Ectodermal cell (in vitro differentiated cells): ENCODE data around the gene MRPS35.

ENCODE experiments used
- H3K27ac ChIP-seq: 2 replicates; pipeline ENCODE4 v1.7.0; 2013; ENCODE audit warnings: mild to moderate bottlenecking, low read depth, low read length; ENCODE audit not compliant: insufficient read depth, poor library complexity, severe bottlenecking
- H3K27me3 ChIP-seq: 2 replicates; pipeline ENCODE4 v1.7.0; 2013; ENCODE audit warnings: mild to moderate bottlenecking, low read length; ENCODE audit not compliant: insufficient read depth, control insufficient read depth, poor library complexity, severe bottlenecking
- H3K36me3 ChIP-seq: one replicate; pipeline ENCODE4 v1.7.0; 2013; ENCODE audit warnings: low read length; ENCODE audit not compliant: control insufficient read depth, insufficient read depth
- H3K4me1 ChIP-seq: one replicate; pipeline ENCODE4 v1.7.0; 2013; ENCODE audit warnings: low read length; ENCODE audit not compliant: control insufficient read depth, insufficient read depth
- H3K4me3 ChIP-seq: 2 replicates; pipeline ENCODE4 v1.7.0; 2013; ENCODE audit warnings: low read depth, low read length, control low read depth; ENCODE audit not compliant: insufficient read depth
- H3K9me3 ChIP-seq: 2 replicates; pipeline ENCODE4 v1.7.0; 2013; ENCODE audit warnings: mild to moderate bottlenecking, low read length, moderate library complexity; ENCODE audit not compliant: control insufficient read depth
- WGBS, 2 experiments: methylation state at CpG; one replicate each; pipeline ENCODE4 v1.1.7; 2013; ENCODE audit warnings: missing lambda C conversion rate in 2 of 2; 5-methylcytosine and 5-hydroxymethylcytosine counted together

Gene MRPS35

DNA sequence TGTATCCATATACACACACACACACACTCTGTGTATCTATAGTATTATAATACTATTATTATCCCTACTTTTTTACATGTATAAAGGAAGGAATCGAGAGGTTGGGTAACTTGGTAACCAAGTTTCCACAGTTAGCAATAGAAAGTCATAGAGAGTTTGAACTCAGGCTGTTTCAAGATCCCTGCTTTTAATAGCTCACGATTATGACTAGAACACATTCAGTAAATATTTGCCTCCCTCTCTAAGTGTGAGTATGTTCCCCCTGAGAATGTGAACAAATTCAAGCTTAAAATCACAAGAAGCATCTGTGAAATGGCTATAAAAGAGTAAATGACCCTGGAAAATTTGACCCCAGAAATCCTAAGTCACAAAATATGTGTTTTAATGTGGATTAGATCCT, 25.4 kb upstream of the MRPS35 start:
- WGBS, 2 experiments: 98 to 100% methylated on average over 2 of the region's 2 CpGs
- H3K4me1 ChIP-seq: no peaks in the 10 kb centered on the region
- no peak overlapping the region for H3K4me3 ChIP-seq
- no peaks in the 10 kb centered on the region for H3K27me3 ChIP-seq
- no peak overlapping the region for H3K27ac ChIP-seq
- no peaks in the 10 kb centered on the region for H3K9me3 ChIP-seq
- peaks cover 3% of the 10 kb centered on the region for H3K36me3 ChIP-seq

DNA sequence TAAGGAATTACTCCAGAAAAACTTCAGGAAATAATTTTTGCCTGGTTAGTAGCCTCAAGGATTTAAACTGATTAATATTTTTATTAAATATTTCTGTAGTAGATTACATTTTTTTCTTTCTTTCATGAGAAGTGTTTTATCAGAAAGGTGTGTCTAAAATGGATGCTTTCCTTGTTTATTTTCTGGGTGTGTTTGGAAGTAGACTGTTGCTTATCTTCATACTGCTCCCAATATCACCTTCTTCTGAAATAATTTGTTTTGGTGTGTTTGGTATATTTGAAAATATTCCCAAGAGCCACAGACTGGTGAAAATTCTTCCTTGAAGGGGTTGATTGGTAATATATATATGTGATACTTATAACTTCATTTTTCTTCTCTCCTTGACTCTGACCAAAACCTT, 24.5 kb upstream of the MRPS35 start:
- Histone ChIP-seq H3K4me3 (no peak overlapping the region), H3K36me3 (peaks cover 3% of the 10 kb centered on the region), H3K27ac (no peak overlapping the region), H3K27me3 (no peaks in the 10 kb centered on the region), H3K4me1 (no peaks in the 10 kb centered on the region), H3K9me3 (no peaks in the 10 kb centered on the region)

DNA sequence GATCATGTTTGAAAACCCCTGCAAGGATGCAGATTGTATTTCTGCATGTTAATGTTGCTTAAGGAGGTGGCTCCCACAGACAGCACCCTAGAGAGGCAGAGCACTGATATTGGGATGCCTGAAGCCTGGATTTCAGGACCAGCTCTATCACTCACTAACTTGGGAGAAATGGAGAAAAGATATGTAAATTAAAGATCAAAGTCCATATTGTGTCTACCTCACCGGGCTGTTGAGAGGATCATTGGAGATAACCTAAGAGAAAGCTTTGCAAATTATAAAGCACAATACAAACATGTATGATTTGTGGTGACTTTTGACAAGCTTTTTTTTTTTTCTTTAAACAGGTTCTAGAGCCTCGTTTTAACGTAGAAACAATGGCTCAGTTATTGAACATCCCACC, 22.0 kb upstream of the MRPS35 start:
- 94 to 100% methylated on average over 2 to 3 of the region's 3 CpGs for WGBS, 2 experiments
- peaks cover 13% of the 10 kb centered on the region for H3K36me3 ChIP-seq
- H3K9me3 ChIP-seq: no peaks in the 10 kb centered on the region
- no peaks in the 10 kb centered on the region for H3K27me3 ChIP-seq
- no peak overlapping the region for H3K27ac ChIP-seq
- no peak overlapping the region for H3K4me3 ChIP-seq
- H3K4me1 ChIP-seq: no peaks in the 10 kb centered on the region

DNA sequence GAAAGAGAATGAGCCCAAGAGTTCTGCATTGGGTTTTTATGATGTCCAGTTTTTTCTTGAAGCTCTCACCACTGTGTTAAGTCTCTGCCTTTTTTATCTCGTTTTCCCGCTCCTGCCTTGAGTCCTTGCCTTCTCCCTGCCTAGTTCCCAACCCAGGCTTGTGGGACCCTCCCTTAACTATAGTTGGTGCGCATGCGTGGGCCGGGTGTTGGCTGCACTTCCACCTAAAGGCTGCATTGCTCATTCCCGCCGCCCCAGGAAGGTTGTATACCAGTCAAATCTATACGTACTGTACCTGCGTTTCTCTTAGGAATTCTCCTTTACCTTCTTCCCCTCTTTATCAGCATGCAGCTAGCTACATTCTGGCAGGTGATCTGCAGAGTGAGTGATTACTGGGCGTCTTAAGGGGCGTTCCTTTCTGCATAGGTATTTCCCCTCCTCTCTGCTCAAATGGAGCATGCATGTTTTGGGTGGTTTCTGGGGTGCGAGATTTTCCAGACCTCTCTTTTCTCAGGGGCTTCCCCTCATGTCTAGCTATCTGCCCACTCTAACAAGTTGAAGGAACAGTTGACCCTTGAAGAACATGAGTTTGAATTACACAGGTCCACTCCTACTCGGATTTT, 21.0 kb upstream of the MRPS35 start:
- peaks cover 13% of the 10 kb centered on the region for H3K36me3 ChIP-seq
- WGBS, 2 experiments: 95 to 96% methylated on average over 13 of the region's 13 CpGs
- H3K4me3 ChIP-seq: no peak overlapping the region
- H3K27ac ChIP-seq: no peak overlapping the region
- H3K27me3 ChIP-seq: no peaks in the 10 kb centered on the region
- no peaks in the 10 kb centered on the region for H3K4me1 ChIP-seq
- no peaks in the 10 kb centered on the region for H3K9me3 ChIP-seq

DNA sequence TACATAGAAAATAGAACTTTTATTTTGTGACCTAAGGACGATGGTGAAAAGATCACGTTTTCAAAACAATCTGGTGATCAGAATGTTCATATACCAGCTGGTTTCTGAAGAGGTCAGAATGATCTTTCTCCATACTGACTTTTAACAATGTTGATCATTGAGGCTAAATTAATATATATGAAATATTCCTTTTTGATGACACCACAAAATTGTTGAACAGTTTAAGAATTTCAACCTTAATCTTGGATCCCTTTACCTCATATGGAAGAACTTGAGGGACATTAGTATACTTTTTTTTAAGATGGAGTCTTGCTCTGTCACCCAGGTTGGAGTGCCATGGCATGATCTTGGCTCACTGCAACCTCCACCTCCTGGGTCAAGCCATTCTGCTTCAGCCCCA, 17.2 kb upstream of the MRPS35 start:
- no peaks in the 10 kb centered on the region for H3K9me3 ChIP-seq
- WGBS, 2 experiments: 91 to 100% methylated on average over 1 to 2 of the region's 2 CpGs
- no peaks in the 10 kb centered on the region for H3K4me1 ChIP-seq
- no peak overlapping the region for H3K27ac ChIP-seq
- H3K36me3 ChIP-seq: peaks cover 13% of the 10 kb centered on the region
- H3K27me3 ChIP-seq: no peaks in the 10 kb centered on the region
- H3K4me3 ChIP-seq: no peak overlapping the region

DNA sequence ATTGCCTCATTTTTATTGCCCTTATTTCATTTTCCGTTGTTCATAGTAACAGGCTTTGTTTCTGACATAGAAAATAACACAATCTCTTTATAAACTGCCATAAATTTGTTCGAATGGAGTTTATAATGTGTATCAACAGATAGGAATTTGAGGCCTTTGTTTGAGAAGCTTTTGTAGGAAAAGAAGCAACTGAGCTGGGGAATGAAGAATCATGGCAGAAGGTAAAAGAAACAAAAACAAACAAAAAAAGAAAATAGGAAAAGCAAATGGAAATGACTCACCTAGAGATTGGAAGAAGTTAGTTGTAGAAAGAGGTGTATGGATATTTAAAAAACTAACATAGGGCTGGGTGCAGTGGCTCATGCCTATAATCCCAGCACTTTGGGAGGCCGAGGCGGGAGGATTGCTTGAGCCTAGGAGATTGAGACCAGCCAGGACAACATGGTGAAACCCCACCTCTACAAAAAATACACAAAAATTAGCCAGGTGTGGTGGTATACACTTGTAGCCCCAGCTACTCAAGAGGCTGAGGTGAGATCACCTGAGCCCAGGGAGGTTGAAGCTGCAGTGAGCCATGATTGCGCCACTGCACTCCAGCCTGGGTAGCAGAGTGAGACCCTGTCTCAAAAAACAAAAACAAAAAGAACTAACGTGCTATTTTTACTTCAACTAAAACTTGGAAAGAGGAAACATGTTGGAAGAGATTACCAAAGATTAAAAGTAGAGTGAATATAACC, 14.9 kb upstream of the MRPS35 start:
- Histone ChIP-seq H3K27ac (no peak overlapping the region), H3K4me3 (no peak overlapping the region), H3K27me3 (no peaks in the 10 kb centered on the region), H3K36me3 (peaks cover 9% of the 10 kb centered on the region), H3K4me1 (no peaks in the 10 kb centered on the region), H3K9me3 (no peaks in the 10 kb centered on the region)
- 91 to 98% methylated on average over 5 to 6 of the region's 6 CpGs for WGBS, 2 experiments

DNA sequence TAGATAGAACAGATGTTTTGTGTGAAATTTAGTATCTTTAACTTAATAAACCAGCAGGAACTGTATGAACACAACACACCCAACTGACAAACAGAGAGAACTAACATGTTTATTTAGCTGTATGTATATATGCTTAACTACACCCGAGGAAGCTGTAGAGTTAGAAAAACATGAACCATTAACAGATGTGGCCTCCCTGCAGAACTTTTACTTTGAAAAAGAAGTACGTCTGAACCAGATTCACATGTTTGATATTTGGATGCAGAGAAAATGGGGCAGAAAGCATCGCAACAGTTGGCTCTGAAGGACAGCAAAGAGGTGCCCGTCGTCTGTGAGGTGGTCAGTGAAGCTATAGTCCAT, 14.4 kb upstream of the MRPS35 start, which contains the start of gene REP15:
REP15 (plus strand) TSS at position 155 of the 360 bp plus-strand sequence; CDS start at position 271, 116 bp downstream.
- WGBS, 2 experiments: 94 to 95% methylated on average over 5 of the region's 5 CpGs

DNA sequence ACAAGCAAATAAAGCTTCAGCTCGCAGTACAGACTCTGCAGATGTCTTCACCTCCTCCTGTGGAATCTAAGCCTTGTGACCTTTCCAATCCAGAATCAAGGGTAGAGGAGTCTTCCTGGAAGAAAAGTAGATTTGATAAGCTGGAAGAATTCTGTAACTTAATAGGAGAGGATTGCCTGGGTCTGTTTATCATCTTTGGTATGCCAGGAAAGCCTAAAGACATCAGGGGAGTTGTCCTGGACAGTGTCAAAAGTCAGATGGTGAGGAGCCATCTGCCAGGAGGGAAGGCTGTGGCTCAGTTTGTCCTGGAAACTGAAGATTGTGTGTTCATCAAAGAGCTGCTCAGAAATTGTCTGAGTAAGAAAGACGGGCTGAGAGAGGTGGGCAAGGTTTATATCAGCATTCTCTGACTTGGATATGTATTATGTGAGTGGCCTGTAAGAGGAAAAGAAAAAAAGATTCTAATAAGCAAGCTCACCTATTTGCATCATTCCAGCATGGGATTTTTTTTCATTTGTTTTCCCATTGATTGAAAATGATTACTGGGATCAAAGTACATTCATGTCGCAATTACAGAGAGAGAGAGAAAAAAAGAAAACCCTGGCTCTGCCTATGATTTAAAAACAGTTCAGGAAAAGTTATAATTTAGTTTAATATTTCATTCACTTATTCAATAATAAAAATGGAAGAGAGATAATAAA, 13.6 kb upstream of the MRPS35 start:
- H3K4me1 ChIP-seq: no peaks in the 10 kb centered on the region
- peaks cover 9% of the 10 kb centered on the region for H3K36me3 ChIP-seq
- no peak overlapping the region for H3K4me3 ChIP-seq
- no peak overlapping the region for H3K27ac ChIP-seq
- no peaks in the 10 kb centered on the region for H3K9me3 ChIP-seq
- no peaks in the 10 kb centered on the region for H3K27me3 ChIP-seq
- 94 to 98% methylated on average over 3 of the region's 3 CpGs for WGBS, 2 experiments

More for the DNA sequence above, 14.4 kb upstream of the MRPS35 start, which contains the start of gene REP15:
- Histone ChIP-seq H3K36me3 (peaks cover 9% of the 10 kb centered on the region), H3K4me3 (no peak within 1 kb of the TSS), H3K27ac (no peak within 1 kb of the TSS), H3K27me3 (no peaks in the 10 kb centered on the region), H3K9me3 (no peaks in the 10 kb centered on the region), H3K4me1 (no peaks in the 10 kb centered on the region)

DNA sequence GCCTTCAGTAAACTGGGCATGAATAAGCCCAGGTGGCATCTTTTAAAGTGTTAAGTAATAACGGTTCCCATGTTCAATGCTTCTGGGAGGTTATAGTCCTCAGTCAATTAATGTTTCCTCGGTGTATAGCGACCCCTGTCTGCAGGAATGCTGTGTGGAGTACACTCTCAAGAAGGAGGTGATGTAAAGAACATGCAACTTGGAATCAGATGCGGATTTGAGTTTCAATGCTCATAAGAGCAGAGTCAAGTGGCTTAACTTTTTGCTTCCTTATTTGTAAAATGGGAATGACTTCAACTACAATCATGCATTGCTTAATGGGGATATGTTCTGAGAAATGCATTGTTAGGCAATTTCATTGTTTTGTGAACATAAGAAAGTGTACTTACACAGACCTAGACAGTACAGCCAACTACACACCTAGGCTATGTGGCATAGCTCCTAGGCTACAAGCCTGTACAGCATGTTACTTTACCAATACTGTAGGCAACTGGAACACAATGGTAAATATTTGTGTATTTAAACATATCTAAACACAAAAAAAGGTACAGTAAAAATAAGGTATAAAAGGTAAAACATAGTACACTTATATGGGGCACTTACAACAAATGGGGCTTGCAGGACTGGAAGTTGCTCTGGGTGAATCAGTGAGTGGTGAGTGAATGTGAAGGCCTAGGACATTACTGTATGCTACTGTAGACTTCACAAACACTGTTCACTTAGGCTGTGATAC, 6.7 kb upstream of the MRPS35 start:
- Histone ChIP-seq H3K9me3 (no peaks in the 10 kb centered on the region), H3K27ac (no peak overlapping the region), H3K27me3 (no peaks in the 10 kb centered on the region), H3K4me1 (no peaks in the 10 kb centered on the region), H3K36me3 (no peaks in the 10 kb centered on the region), H3K4me3 (no peak overlapping the region)
- WGBS, 2 experiments: 31 to 35% methylated on average over 4 of the region's 4 CpGs

DNA sequence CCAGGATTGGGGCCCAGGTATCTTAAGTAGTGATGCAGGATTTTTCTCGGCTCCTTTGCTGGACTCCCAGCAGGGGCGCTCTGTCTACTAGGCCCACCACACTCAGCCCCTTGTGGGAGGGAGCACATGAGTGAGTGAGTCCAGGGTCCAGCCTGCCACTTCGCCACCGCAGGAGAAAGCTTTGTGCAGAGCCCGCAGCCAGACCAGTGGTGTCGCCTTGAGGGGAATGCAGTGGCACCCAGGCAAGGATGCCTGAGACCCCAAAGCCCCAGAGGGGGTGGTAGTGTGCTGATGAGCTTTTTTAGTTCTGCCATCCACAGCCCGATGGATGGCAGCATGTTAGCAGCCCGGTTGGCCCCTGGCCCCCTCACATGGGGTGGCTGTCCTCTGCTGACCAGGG, 5.4 kb upstream of the MRPS35 start:
- no peaks in the 10 kb centered on the region for H3K4me1 ChIP-seq
- H3K4me3 ChIP-seq: no peak overlapping the region
- no peaks in the 10 kb centered on the region for H3K9me3 ChIP-seq
- WGBS, 2 experiments: 83 to 84% methylated on average over 8 of the region's 8 CpGs
- H3K36me3 ChIP-seq: no peaks in the 10 kb centered on the region
- no peaks in the 10 kb centered on the region for H3K27me3 ChIP-seq
- no peak overlapping the region for H3K27ac ChIP-seq
